Stimulated activated CD4-positive, alpha-beta T cell treated with anti-CD3 and anti-CD28 coated beads, TNF-alpha, amount 100 ng/mL, for 24 hours (primary cell): ENCODE measurements around the gene RBM4B.
A peak's percentile ranks its signal among the peaks of the same experiment; 100 is the strongest.
"Not testable (repeated sequence)": the region's sequence is repeated elsewhere in the genome, so short reads cannot be mapped to it uniquely, and the experiment has no call there.

ENCODE experiments used
- DNase-seq, 3 experiments: peaks; one replicate each; pipeline ENCODE4 v3.0.0-alpha.2; 2020; ENCODE audit warnings: low read depth in 3 of 3

The RBM4B gene

GRCh38 chr11:66677599-66678375, at the start of gene RBM4B:
Gene RBM4B, minus strand, starts transcription at chr11:66677887. Its CDS starts 808 bp downstream, at chr11:66677079.
- peak; percentile 89 to 97 (median 90) for DNase-seq

DNA sequence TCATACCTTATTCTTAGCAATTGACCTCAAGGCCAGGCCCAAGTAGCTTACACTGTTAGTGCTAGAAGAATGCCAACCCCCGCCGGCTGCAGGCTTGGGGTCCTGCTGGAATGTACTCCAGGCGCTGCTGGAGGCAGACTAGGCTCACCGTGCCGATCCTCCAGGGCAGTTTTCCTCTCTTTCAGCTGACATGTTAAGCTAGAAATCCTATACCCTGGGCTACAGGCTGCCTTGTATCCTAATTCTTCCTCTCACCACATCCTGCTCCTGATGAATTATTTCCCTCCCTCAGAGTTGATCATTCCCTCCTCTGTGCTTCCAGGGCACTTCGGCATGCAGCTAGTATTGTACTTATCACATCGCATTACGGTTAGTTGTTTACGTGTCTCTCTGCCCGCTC, 48.0 kb upstream of the RBM4B start:
- no peak for DNase-seq

DNA sequence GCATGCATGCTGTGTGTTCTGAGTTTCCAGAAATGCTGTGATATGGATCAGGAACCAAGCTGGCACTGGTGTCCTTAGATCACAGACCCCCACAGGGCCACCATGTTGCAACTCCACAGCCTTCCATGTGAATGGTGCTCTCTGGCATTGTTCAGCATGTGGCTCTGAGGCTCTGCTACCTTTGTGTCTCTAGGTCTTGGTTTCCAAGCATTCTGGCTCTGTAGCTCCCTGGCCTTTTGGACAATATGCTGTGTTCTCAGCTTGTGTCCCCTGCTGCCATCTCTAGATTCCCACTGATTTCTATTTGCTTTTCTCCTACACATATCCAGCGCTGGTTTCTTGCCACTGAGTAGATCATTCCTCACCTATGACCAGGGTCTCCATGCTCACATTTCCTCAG, 47.4 kb upstream of the RBM4B start:
- DNase-seq: no peak

- not testable (repeated sequence) for DNase-seq
Measured at GRCh38 chr11:66724167-66724566, 46.5 kb upstream of the RBM4B start.

DNA sequence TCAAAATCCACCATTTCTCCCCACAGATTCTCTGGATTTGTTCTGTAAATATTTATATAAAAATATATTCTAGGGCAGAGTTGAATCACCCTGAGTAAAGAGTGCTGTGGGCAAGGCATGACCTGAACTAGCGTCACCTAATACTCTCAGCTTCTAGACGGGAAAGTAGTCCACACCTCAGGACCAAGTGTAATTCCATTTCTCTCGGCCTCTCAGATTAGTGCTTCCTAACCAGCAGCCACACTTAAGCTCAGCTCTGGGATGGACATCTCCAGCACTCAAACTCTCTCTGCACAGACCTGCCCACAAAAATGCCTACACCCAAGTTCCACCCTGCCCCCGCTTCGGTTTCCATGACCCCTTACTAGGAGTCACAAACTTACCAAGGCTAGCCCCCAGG, 46.0 kb upstream of the RBM4B start:
- no peak for DNase-seq

DNA sequence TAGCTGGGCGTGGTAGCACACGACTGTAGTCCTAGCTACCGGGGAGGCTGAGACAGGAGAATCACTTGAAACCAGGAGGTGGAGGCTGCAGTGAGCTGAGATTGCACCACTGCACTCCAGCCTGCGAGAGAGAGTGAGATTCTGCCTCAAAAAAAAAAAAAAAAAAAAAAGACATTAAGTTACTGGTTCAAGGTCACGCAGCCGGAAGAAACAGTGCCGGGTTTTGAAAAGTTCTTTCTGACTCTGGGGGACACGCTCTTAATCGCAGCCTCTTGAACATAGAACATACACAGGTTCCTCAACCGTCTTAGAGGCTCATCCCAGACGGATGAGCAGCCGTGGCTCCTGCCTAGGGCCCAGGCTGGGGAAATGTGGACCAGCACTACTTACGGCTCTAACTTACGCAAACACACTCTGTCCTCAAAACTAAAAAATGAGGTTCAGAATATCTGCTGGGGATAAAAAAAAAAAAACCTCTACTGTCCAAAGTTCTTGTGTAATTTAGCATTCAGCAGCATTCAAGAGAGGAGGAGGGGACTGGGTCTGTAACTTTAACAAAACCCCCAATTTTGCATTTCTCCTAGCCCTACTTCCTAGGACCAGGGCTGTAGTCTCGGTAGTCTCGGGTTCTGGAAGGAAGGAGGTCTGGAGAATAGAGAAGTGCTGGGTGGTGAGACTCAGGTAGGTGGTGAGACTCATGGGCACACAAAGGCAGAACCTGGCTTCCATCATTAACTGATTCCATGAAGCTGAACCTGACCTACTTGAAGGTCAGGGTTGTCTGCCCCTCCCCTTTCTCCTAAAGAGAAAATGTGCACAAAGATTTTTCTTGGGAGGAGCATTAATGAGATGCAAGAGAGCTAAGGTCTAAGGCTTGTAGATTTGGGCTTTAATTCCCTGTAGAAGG, 45.3 kb upstream of the RBM4B start:
- no peak for DNase-seq

DNA sequence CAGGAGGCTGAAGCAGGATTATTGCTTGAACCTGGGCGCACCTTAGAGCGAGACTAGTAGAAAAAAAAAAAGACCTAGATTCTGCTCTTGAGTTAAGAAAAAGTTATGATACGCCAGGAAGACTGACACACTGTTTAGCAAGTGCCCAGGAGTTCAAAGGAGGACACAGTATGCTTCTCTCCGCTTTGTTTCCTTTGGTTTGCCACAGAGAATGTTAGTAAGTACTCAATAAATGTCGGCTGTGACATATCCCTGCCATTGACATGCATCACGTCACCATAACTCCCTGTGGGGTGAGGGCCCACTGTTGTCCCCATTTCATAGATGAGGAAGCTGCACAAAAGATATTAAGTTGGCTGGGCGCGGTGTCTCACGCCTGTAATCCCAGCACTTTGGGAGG, 44.3 kb upstream of the RBM4B start:
- DNase-seq: no peak

DNA sequence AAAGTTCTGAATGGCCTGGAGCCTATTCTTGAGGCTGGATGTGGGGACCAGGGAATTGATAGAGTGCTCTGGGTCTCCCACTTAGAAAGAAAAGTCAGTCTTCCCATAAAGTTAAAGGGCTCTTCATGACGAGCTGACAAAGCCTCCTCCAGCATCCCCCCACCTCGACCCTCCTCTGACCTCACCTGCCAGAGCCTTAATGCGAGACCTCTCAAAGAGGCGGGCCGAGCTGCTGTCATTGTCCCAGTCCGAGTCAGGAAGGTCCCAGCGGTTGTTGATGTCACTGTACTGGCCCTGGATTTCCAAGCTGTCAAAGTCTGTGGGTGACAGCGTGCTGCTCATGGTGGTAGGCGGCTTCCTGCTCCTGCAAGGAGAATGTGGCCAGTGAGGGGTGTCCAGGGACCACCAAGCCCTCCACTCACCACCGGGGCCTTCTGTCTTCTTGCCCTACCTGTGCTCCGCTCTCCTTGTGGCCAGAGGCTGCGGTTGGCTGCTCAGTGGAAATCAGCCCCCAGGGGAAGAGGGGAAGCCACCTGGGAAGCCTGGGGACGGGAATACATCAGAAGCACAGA, 43.3 kb upstream of the RBM4B start:
- DNase-seq: no peak

DNA sequence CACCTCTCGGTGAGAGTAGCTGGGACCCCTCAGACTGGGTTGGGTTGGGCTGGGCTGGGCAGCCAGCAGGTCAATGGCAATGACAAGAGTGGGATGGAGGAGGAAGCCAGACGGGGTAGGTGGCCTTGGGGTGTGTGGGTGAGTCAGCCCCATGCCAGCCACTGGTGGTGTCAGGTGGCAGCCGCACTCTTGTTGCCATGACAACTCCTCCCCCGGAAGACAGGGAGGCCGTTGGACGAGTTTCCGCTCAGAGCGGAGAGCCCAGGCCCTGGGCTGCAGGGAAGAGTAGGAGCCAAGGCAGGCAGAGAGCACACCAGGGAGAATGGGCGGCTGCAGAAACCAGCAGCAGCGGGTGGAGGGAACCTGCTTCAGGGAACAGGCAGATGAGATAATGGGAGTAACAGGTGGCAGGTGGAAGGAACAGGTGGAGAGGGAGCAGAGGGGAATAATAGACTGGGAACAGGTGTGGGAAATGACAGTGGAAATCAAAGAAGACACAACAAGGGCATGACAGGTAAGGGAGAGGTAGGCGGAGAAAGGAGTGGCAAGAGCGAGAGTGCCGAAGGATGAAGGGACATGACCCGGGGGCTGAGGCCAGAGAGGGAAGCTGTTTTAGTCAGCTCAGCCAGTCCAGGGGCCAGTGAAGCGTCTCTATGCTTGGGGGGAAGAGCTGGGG, 42.7 kb upstream of the RBM4B start:
- peak in 2 of 3 experiments; percentile 5 to 53 for DNase-seq

DNA sequence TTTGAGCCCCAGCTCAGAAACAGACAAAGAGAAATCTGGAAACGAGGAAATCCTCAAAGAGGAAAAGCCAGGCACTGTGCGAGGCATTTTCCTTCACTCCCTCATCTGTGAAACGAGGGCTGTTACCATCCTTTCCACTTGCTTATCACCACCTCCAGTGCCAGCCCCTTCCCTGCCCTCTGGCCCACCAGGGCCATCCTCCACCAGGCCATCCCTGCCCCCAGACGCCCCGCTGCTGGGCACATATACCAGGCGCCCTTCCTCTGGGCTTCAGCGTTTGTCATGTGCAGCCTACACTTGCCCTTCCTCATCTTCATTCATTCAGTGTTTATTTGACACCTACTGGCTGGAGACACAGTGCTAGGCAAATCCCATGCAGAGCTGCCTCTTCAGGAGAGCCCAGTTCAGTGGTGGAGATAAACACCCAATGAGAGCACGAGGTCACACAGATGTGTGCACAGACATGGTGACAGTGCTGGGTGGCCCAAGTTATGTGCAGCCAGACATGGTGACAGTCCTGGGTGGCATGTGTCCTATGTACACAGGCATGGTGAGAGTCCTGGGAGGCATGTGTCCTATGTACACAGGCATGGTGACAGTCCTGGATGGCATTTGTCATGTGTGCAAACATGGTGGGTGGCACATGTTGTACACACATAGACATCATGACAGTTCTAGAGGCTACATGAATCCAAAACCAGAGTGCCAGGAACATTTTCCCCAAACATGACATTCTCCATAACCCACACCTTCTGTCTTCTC, 41.6 kb upstream of the RBM4B start:
- DNase-seq: no peak

DNA sequence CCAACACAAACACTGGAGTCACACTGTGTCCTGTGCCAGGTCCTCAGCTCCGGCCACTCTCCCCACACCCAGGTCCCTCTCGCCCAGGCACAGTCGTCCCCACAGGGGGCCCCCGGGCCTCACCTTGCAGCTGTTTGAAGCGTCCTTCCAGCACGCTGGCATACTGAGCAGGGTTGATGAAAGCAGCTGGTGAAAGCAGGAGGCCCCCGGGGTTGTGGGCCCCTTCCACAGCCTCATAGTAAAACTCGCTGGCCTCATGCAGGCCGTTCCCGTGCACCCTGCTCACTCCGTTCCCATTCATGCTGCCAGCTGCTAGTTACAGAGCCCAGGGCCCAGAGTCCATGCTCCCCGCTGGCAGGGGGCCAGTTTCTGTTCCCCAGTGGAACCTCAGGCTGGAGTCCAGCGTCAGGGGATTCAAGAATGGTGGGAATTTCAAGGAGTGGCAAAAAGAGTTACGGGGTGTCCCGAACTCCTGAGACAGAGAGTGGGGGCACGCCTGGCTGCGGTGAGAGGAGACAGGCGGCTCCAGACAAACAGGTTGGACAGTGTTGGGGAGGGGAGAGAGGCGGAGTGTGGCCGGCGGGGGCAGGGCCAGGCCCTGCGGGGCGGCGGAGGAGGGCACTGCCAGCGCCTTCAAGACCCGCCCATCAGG, 40.8 kb upstream of the RBM4B start:
- DNase-seq: no peak

- no peak for DNase-seq
Measured at GRCh38 chr11:66717925-66718319, 40.2 kb upstream of the RBM4B start.

DNA sequence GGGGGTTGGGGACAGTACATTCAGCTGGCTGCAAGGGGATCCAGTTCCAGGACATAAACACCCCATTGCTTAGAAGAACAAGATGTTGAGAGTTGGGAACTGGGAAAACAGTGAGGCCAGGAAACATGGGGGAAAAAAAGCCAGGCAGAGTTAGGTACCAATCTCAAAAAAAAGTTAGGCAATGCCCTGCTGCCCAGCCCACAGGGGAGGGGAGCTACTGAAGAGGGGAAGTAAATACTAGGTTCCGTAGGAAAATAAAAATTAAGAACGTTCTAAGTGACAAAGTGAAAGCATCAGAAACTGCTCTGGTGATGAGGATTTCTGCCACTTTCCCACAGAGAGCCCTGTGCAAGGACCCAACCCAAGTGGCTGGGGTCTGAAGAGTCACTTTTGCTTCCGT, 39.3 kb upstream of the RBM4B start:
- DNase-seq: no peak

DNA sequence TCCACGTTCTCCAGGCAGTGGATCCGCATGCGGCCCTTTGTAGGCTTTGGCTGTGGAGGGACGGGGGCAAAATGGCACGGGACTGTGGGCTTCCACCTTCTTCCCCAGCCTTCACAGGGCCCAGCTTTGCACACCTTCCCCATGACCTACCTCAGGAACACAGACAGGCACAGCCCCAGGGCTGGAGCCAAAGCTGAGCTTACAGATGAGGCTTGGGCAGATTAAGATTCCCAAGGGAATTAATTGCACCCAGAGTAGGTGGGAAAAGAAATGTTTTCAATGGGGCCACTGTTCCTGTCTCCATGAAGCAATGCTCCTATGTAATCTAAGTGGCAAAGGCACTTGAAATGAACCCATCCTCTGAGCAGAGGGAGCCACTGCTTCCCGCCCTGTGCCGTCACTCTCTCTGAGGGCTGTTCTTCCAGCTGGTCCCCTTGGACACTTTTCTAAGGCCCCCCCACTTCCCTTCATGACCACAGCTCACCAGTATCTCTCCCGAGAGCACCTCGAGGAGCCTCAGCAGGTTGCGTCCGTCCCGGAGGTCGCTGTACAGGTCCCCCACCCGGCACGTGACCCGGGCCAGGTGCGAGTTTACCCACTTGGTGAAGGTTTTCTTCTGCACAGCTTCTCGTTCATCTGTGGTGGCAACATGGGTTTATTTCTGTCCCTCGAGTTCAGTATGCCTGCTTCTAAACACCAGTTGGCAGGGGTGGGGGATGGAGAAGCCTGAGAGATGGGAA, 37.8 kb upstream of the RBM4B start:
- DNase-seq: no peak

- no peak for DNase-seq
Measured at GRCh38 chr11:66713746-66714480, 36.2 kb upstream of the RBM4B start.

- DNase-seq: no peak
Measured at GRCh38 chr11:66710384-66710930, 32.8 kb upstream of the RBM4B start.

DNA sequence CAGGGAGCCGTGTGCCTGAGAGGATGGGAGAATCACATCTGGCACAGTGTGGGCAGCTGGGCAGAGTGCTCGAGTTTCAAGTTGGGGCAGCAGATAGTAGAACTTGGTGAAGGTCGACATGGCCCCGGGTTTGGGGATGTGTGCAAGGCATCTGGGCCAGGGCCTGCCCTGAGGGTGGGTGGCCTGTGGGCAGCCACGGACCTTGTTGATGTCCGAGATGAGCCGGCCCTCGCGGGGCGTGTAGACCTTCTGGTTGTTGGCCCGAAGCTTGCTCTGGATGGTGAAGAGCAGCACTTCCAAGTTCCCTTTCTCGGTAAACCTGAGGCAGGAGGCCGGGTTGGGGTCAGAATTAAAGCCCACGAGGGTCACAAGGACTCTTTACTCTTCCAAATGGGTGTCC, 31.0 kb upstream of the RBM4B start:
- no peak for DNase-seq

GRCh38 chr11:66708094-66708493, 30.4 kb upstream of the RBM4B start:
- DNase-seq: no peak

DNA sequence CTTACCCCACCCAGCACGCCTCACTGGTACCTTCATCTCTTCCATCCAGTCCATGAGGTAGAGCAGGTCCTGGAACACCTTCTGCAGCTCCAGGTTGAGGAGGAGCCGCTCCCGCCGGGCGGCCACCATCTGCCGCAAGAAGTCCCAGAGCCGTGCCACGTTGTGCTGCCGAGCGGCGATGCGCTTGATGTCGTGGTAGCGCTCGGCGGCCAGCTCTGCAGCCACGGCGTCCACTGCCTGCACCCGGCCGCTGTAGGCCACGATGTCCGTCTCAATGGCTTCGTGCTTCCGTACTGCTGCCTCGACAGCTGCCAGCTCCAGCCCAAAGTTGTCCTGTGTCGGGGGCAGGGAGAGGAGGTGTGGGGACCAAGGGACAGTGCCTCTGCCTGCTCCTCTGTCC, 29.8 kb upstream of the RBM4B start:
- no peak for DNase-seq
